A549 (cell line): Measurements from ENCODE around the gene MAL. TPM values are rescaled to one million over a fixed set of nuclear protein-coding genes. Genes with fewer than 3 reads are reported as not detected.
A peak's percentile ranks its signal among the peaks of the same experiment; 100 is the strongest.

Experiments
- ATAC-seq, 2 experiments: fragments of 200-7000 bp in 1 of 2; fragments of >200 bp in 1 of 2; cut with Nextera tagmentation in 1 of 2; cut with Tn5 transposase in 1 of 2; 3 replicates each; pipeline versions ENCODE4 v1.8.0 to v1.9.1; 2018 to 2020; ENCODE audit warnings: mild to moderate bottlenecking in 1 of 2, moderate library complexity in 1 of 2
- CTCF ChIA-PET: fragments of 300-600 bp; sonication (Branson Sonifier 250); formaldehyde crosslinking; extraction: SDS; loops from one replicate; lab custom pipeline; 2021; ENCODE audit warnings: antibody characterized with exemption, inconsistent platforms; lab: Yijun Ruan, JAX
- POLR2A ChIA-PET: fragments of 350-600 bp; formaldehyde crosslinking; extraction: SDS; loops from one replicate; lab custom pipeline; 2021; ENCODE audit warnings: antibody characterized with exemption, inconsistent platforms; lab: Yijun Ruan, JAX
- DNase-seq, 2 experiments: peaks; one replicate each; pipeline versions ENCODE4 v3.0.0 to v3.0.0-alpha.2; 2011 to 2016; ENCODE audit warnings: low read depth in 1 of 2, low spot score in 1 of 2
- FAIRE-seq: peaks from 2 replicates; lab custom pipeline; 2011; peaks lifted over from hg19 to GRCh38; lab: Jason Lieb, UNC
- H3K27ac ChIP-seq, 2 experiments: fragments of >200 bp; sonication (Bioruptor Twin); formaldehyde crosslinking; 3 replicates each; pipeline ENCODE4 v1.5.1; 2016 to 2017
- H3K4me1 ChIP-seq: fragments of >200 bp; sonication (Bioruptor Twin); formaldehyde crosslinking; 3 replicates; pipeline ENCODE4 v1.6.1; 2016
- H3K4me2 ChIP-seq: fragments of >200 bp; sonication (Bioruptor Twin); formaldehyde crosslinking; 3 replicates; pipeline ENCODE4 v1.6.1; 2016
- H3K4me3 ChIP-seq: fragments of >200 bp; sonication (Bioruptor Twin); formaldehyde crosslinking; 3 replicates; pipeline ENCODE4 v1.5.1; 2016
- H3K9me3 ChIP-seq: fragments of >200 bp; sonication (Bioruptor Twin); formaldehyde crosslinking; 3 replicates; pipeline ENCODE4 v1.6.1; 2016
- BCL3 ChIP-seq: fragments of >200 bp; sonication (Bioruptor Twin); formaldehyde crosslinking; IDR thresholded peaks from 3 replicates; pipeline ENCODE4 v1.6.1; 2016
- CEBPB ChIP-seq, 2 experiments: fragments of >200 bp in 1 of 2; sonication (Bioruptor Twin) in 1 of 2; formaldehyde crosslinking in 1 of 2; IDR thresholded peaks; 2 replicates each; pipeline ENCODE4 v1.6.1; 2012 to 2016
- CHD2 ChIP-seq: fragments of 150-350 bp; IDR thresholded peaks from 2 replicates; pipeline ENCODE4 v1.6.1; 2014; ENCODE audit warnings: low read length; ENCODE audit not compliant: partially characterized antibody
- EP300 ChIP-seq, 2 experiments: fragments of >200 bp; sonication (Bioruptor Twin); formaldehyde crosslinking; IDR thresholded peaks; 2 replicates in 1 of 2; 3 replicates in 1 of 2; pipeline ENCODE4 v1.6.1; 2016 to 2017
- FOSL2 ChIP-seq, 2 experiments: fragments of 450-650 bp in 1 of 2; fragments of >200 bp in 1 of 2; sonication (Bioruptor Twin) in 1 of 2; formaldehyde crosslinking; IDR thresholded peaks; 2 replicates each; pipeline versions ENCODE4 v1.5.0 to v1.6.1; 2016 to 2020; ENCODE audit warnings: mild to moderate bottlenecking in 1 of 2, moderate library complexity in 1 of 2
- HDAC2 ChIP-seq: fragments of 200-600 bp; sonication (generic); IDR thresholded peaks from 2 replicates; pipeline ENCODE4 v1.6.1; 2016
- HES2 ChIP-seq: fragments of >200 bp; sonication (Bioruptor Twin); formaldehyde crosslinking; IDR thresholded peaks from 2 replicates; pipeline ENCODE4 v1.6.1; 2016
- HOXA7 ChIP-seq: fragments of 250-450 bp; sonication (Bioruptor Pico); IDR thresholded peaks from 2 replicates; pipeline ENCODE4 v1.5.0; 2020; ENCODE audit warnings: mild to moderate bottlenecking, moderate library complexity
- KDM5A ChIP-seq: fragments of 200-600 bp; sonication (generic); IDR thresholded peaks from 2 replicates; pipeline ENCODE4 v1.6.1; 2016; ENCODE audit warnings: antibody characterized with exemption, mild to moderate bottlenecking
- MAFK ChIP-seq: fragments of 450-650 bp; IDR thresholded peaks from 2 replicates; pipeline ENCODE4 v1.6.1; 2014; ENCODE audit not compliant: partially characterized antibody
- MAZ ChIP-seq: fragments of 150-350 bp; IDR thresholded peaks from 2 replicates; pipeline ENCODE4 v1.6.1; 2014; ENCODE audit warnings: antibody characterized with exemption, low read depth, low read length, borderline replicate concordance
- MYC ChIP-seq: IDR thresholded peaks from 2 replicates; pipeline ENCODE4 v1.6.1; 2012; ENCODE audit warnings: mild to moderate bottlenecking, inconsistent platforms, low read length, improper control_type of control experiment, borderline replicate concordance
- NFE2L2 ChIP-seq: fragments of 150-350 bp; conservative IDR thresholded peaks from 2 replicates; pipeline ENCODE4 v1.6.1; 2014; ENCODE audit warnings: low read length
- NPAS2 ChIP-seq: fragments of 250-450 bp; sonication (Bioruptor Pico); IDR thresholded peaks from 2 replicates; pipeline ENCODE4 v1.8.0; 2022; ENCODE audit warnings: mild to moderate bottlenecking, moderate library complexity, borderline replicate concordance
- NR3C1 ChIP-seq: fragments of >200 bp; sonication (Bioruptor Twin); formaldehyde crosslinking; IDR thresholded peaks from 3 replicates; pipeline ENCODE4 v1.6.1; 2017
- POLR2A ChIP-seq: IDR thresholded peaks from 2 replicates; pipeline ENCODE4 v1.6.1; 2012; ENCODE audit warnings: mild to moderate bottlenecking, low read length
- POLR2AphosphoS2 ChIP-seq: conservative IDR thresholded peaks from 2 replicates; pipeline ENCODE4 v1.6.1; 2012; ENCODE audit warnings: low read length, improper control_type of control experiment, inconsistent platforms
- RAD21 ChIP-seq, 2 experiments: fragments of >200 bp in 1 of 2; sonication (Bioruptor Twin) in 1 of 2; formaldehyde crosslinking in 1 of 2; IDR thresholded peaks in 1 of 2; conservative IDR thresholded peaks in 1 of 2; 2 replicates in 1 of 2; 3 replicates in 1 of 2; pipeline ENCODE4 v1.6.1; 2012 to 2018; ENCODE audit warnings: inconsistent platforms in 1 of 2
- RARB ChIP-seq: fragments of 250-450 bp; sonication (Bioruptor Pico); IDR thresholded peaks from 2 replicates; pipeline ENCODE4 v1.8.0; 2021; ENCODE audit warnings: mild to moderate bottlenecking, moderate library complexity
- RCOR1 ChIP-seq: fragments of 150-350 bp; IDR thresholded peaks from 2 replicates; pipeline ENCODE4 v1.6.1; 2014; ENCODE audit warnings: antibody characterized with exemption, low read length, low read depth
- RNF2 ChIP-seq: fragments of 200-600 bp; sonication (generic); IDR thresholded peaks from 2 replicates; pipeline ENCODE4 v1.6.1; 2016; ENCODE audit warnings: low read depth, mild to moderate bottlenecking, antibody characterized with exemption, moderate library complexity, borderline replicate concordance
- SREBF2 ChIP-seq: fragments of 450-650 bp; IDR thresholded peaks from 2 replicates; pipeline ENCODE4 v1.6.1; 2014; ENCODE audit warnings: mild to moderate bottlenecking, moderate library complexity
- ZC3H11A ChIP-seq: fragments of 450-650 bp; IDR thresholded peaks from 2 replicates; pipeline ENCODE4 v1.6.1; 2014; ENCODE audit warnings: antibody characterized with exemption, mild to moderate bottlenecking
- ZNF302 ChIP-seq: fragments of 250-450 bp; sonication (Bioruptor Pico); IDR thresholded peaks from 2 replicates; pipeline ENCODE4 v1.9.0; 2021; ENCODE audit warnings: inconsistent platforms, mild to moderate bottlenecking, moderate library complexity
- ZSCAN20 ChIP-seq: fragments of 250-450 bp; sonication (Bioruptor Pico); IDR thresholded peaks from 2 replicates; pipeline ENCODE4 v1.8.0; 2022; ENCODE audit warnings: mild to moderate bottlenecking, moderate library complexity
- WGBS: methylation state at CpG from one replicate; pipeline ENCODE4 v1.1.6; 2017; ENCODE audit errors: missing lambda C conversion rate; 5-methylcytosine and 5-hydroxymethylcytosine counted together
- polyA plus RNA-seq, 4 experiments: library from polyadenylated mRNA; depleted of rRNA in 3 of 4; stranded (reverse); fragments of >200 nt; fragmentation: RNase III in 1 of 4; extraction: RNeasy Plus Mini Kit Qiagen cat#74134 plus additional on column Dnase treatment in 1 of 4; gene quantifications; 2 replicates in 3 of 4; 3 replicates in 1 of 4; pipeline ENCODE4 v1.2.3, GENCODE V29; 2011 to 2017

MAL gene
- polyA plus RNA-seq, 2 of the 4 experiments (the other 2 are of a cell fraction): not detected

- no peak for DNase-seq
- no peaks in the 10 kb centered on the region for H3K4me1 ChIP-seq
- H3K27ac ChIP-seq: no peak overlapping the region
- ATAC-seq: no peak
- FAIRE-seq: no peak
- H3K9me3 ChIP-seq: no peaks in the 10 kb centered on the region
- POLR2A ChIA-PET: no interaction called here
- 38% methylated on average over 13 of the region's 13 CpGs for WGBS
- CTCF ChIA-PET: interaction anchor here (0.7 to 2.0 kb wide), 3 partner anchors 9 to 24 kb away, joined by 3 to 5 read pairs (median 3); no protein-coding TSS in a partner anchor
- H3K4me2 ChIP-seq: no peak overlapping the region
- no peak overlapping the region for H3K4me3 ChIP-seq
- TF ChIP-seq POLR2A (no peak), ZC3H11A (no peak), EP300 (IDR thresholded peaks at IDR 0.05) (no peak)
These were observed 21.0 kb downstream of the MAL start for GRCh38 chr2:95046371-95047112.

- no peak overlapping the region for H3K4me3 ChIP-seq
- FAIRE-seq (no peak), ATAC-seq (no peak), DNase-seq (no peak)
- CTCF ChIA-PET: interaction anchor here (0.7 to 1.5 kb wide), 3 partner anchors 17 to 67 kb away, joined by 3 to 4 read pairs (median 4); no protein-coding TSS in a partner anchor
- WGBS: 54% methylated on average over 15 of the region's 17 CpGs
- no peak for TF ChIP-seq RARB (CRISPR knock-in tag)
- TF ChIP-seq HOXA7 (CRISPR knock-in tag): no peak
- TF ChIP-seq KDM5A: no peak
- TF ChIP-seq RAD21 (conservative IDR thresholded peaks at IDR 0.05 in 1 of 2, IDR thresholded peaks at IDR 0.05 in 1 of 2): no peak
- no peak for TF ChIP-seq RNF2
- no peak for TF ChIP-seq MAZ
- no peak for TF ChIP-seq NR3C1
- TF ChIP-seq NPAS2 (CRISPR knock-in tag): no peak
- TF ChIP-seq ZC3H11A: no peak
- no peak for TF ChIP-seq BCL3
- no peaks in the 10 kb centered on the region for H3K9me3 ChIP-seq
- H3K4me2 ChIP-seq: no peak overlapping the region
- POLR2A ChIA-PET: no interaction called here
- no peaks in the 10 kb centered on the region for H3K4me1 ChIP-seq
- no peak overlapping the region for H3K27ac ChIP-seq
These were observed 22.4 kb downstream of the MAL start for GRCh38 chr2:95047629-95048510.

GRCh38 chr2:95048825-95049682 lies 23.5 kb downstream of the MAL start:
- Histone ChIP-seq H3K9me3 (no peaks in the 10 kb centered on the region), H3K4me3 (no peak overlapping the region), H3K4me2 (0 out of 3 replicates have a peak overlapping the region, but pooled peaks have one; percentile 31), H3K27ac (no peak overlapping the region), H3K4me1 (no peaks in the 10 kb centered on the region)
- TF ChIP-seq CHD2 (no peak), HDAC2 (no peak), FOSL2 (IDR thresholded peaks at IDR 0.05) (no peak), FOSL2 (CRISPR knock-in tag; IDR thresholded peaks at IDR 0.05) (no peak), HES2 (no peak), MAFK (no peak), ZNF302 (CRISPR knock-in tag) (no peak), RCOR1 (no peak), ZSCAN20 (CRISPR knock-in tag) (no peak), POLR2AphosphoS2 (no peak), MYC (no peak), KDM5A (no peak), SREBF2 (no peak), NFE2L2 (no peak), CEBPB (IDR thresholded peaks at IDR 0.05) (no peak), MAZ (no peak)
- ChIA-PET CTCF (interaction anchor here (0.8 to 1.5 kb wide), 5 partner anchors 26 to 92 kb away, joined by 3 to 4 read pairs (median 4); no protein-coding TSS in a partner anchor), POLR2A (no interaction called here)
- ATAC-seq (no peak), DNase-seq (no peak), FAIRE-seq (no peak)
- 49% methylated on average over 15 of the region's 15 CpGs for WGBS
